HFFc6 (cell line): ENCODE data around the gene ID2. TPM values are rescaled to one million over a fixed set of nuclear protein-coding genes. Genes with fewer than 3 reads are reported as not detected.
"Not testable (repeated sequence)": the region's sequence is repeated elsewhere in the genome, so short reads cannot be mapped to it uniquely, and the experiment has no call there.

Experiments
- DNase-seq: peaks from one replicate; pipeline ENCODE4 v3.0.0-alpha.2; 2018
- H3K27ac Mint-ChIP-seq: 2 replicates; pipeline ENCODE4 v1.8.0; 2020; ENCODE audit warnings: mild to moderate bottlenecking, mixed read lengths
- H3K27me3 Mint-ChIP-seq: 2 replicates; pipeline ENCODE4 v1.8.0; 2021; ENCODE audit warnings: mild to moderate bottlenecking, moderate library complexity, mixed read lengths; ENCODE audit not compliant: insufficient read depth
- H3K36me3 Mint-ChIP-seq: 2 replicates; pipeline ENCODE4 v1.8.0; 2021; ENCODE audit warnings: low read depth, mixed read lengths
- H3K4me1 Mint-ChIP-seq: 2 replicates; pipeline ENCODE4 v1.8.0; 2020; ENCODE audit warnings: low read depth, mixed read lengths
- H3K4me3 Mint-ChIP-seq: 2 replicates; pipeline ENCODE4 v1.8.0; 2020; ENCODE audit warnings: mild to moderate bottlenecking, moderate library complexity, mixed read lengths
- H3K9me3 Mint-ChIP-seq: 2 replicates; pipeline ENCODE4 v1.8.0; 2020; ENCODE audit warnings: mild to moderate bottlenecking, mixed read lengths
- CTCF ChIP-seq: fragments of 200-600 bp; sonication (generic); IDR thresholded peaks from 2 replicates; pipeline ENCODE4 v1.5.0; 2021; ENCODE audit warnings: antibody characterized with exemption, mild to moderate bottlenecking
- total RNA-seq, 6 experiments: library from RNA; stranded (reverse); fragmentation: NEBNext Ultra II Directional; extraction: Animal tissue kit (Norgen Biotek cat#: 25700); gene quantifications; 2 replicates in 1 of 6; 3 replicates in 5 of 6; pipeline ENCODE4 v1.2.3, GENCODE V29; 2021

ID2 gene
- total RNA-seq, 6 experiments from 2014 or later: 81.3 to 97.1 (median 88.1) TPM

- Mint-ChIP-seq H3K9me3 (no peaks in the 10 kb centered on the region; the same call in 1 of the 2 replicates), H3K4me1 (no peaks in the 10 kb centered on the region), H3K27ac (no peak overlapping the region), H3K36me3 (no peaks in the 10 kb centered on the region; the same call in 1 of the 2 replicates), H3K4me3 (no peak overlapping the region), H3K27me3 (peaks cover 6% of the 10 kb centered on the region)
- TF ChIP-seq CTCF: no peak
- DNase-seq: no peak
These were observed 39.6 kb downstream of the ID2 start for GRCh38 chr2:8721410-8721809.

- peaks cover 6% of the 10 kb centered on the region for H3K27me3 Mint-ChIP-seq
- H3K9me3 Mint-ChIP-seq: no peaks in the 10 kb centered on the region
- no peak for TF ChIP-seq CTCF
- DNase-seq: no peak
- no peaks in the 10 kb centered on the region for H3K4me1 Mint-ChIP-seq
- H3K36me3 Mint-ChIP-seq: peaks cover 2% of the 10 kb centered on the region
- no peak overlapping the region for H3K27ac Mint-ChIP-seq
- H3K4me3 Mint-ChIP-seq: no peak overlapping the region
These were observed 41.1 kb downstream of the ID2 start for GRCh38 chr2:8722986-8723385.

GRCh38 chr2:8725838-8726237, 44.0 kb downstream of the ID2 start:
- Mint-ChIP-seq H3K9me3 (no peaks in the 10 kb centered on the region), H3K4me1 (no peaks in the 10 kb centered on the region), H3K36me3 (peaks cover 22% of the 10 kb centered on the region), H3K27ac (no peak overlapping the region), H3K4me3 (no peak overlapping the region), H3K27me3 (peaks cover 6% of the 10 kb centered on the region)
- TF ChIP-seq CTCF: no peak
- no peak for DNase-seq

GRCh38 chr2:8728305-8729015, 46.6 kb downstream of the ID2 start:
- DNase-seq: no peak
- H3K36me3 Mint-ChIP-seq: peaks cover 39% of the 10 kb centered on the region
- no peaks in the 10 kb centered on the region for H3K4me1 Mint-ChIP-seq
- H3K4me3 Mint-ChIP-seq: no peak overlapping the region
- TF ChIP-seq CTCF: no peak
- no peaks in the 10 kb centered on the region for H3K9me3 Mint-ChIP-seq
- no peak overlapping the region for H3K27ac Mint-ChIP-seq
- peaks cover 2% of the 10 kb centered on the region for H3K27me3 Mint-ChIP-seq

GRCh38 chr2:8729101-8729500, 47.2 kb downstream of the ID2 start:
- peaks cover 44% of the 10 kb centered on the region for H3K36me3 Mint-ChIP-seq
- DNase-seq, H3K4me1 Mint-ChIP-seq, H3K4me3 Mint-ChIP-seq, H3K27ac Mint-ChIP-seq, H3K27me3 Mint-ChIP-seq, H3K9me3 Mint-ChIP-seq: not testable (repeated sequence)

- no peak for TF ChIP-seq CTCF
- Mint-ChIP-seq H3K36me3 (peaks cover 45% of the 10 kb centered on the region), H3K9me3 (no peaks in the 10 kb centered on the region), H3K4me1 (no peaks in the 10 kb centered on the region), H3K4me3 (no peak overlapping the region), H3K27ac (no peak overlapping the region), H3K27me3 (peaks cover 2% of the 10 kb centered on the region)
- no peak for DNase-seq
These were observed 48.1 kb downstream of the ID2 start for GRCh38 chr2:8729939-8730338.
